IMR-90 (cell line): ENCODE results near the gene SHROOM4. TPM values are rescaled to one million over a fixed set of nuclear protein-coding genes. Genes with fewer than 3 reads are reported as not detected.

Experiments
- microRNA-seq, 2 experiments: library from miRNA; stranded (forward) in 1 of 2; unstranded in 1 of 2; fragments of 10-50 nt in 1 of 2; fragments of <30 nt in 1 of 2; gene quantifications in 1 of 2; microRNA quantifications in 1 of 2; one replicate each; pipeline versions ENCODE3 to v1.1.0; 2013 to 2020; ENCODE audit not compliant: insufficient read depth in 1 of 2, insufficient read length in 1 of 2, unreplicated experiment in 1 of 2
- polyA plus RNA-seq, 3 experiments: library from polyadenylated mRNA; depleted of rRNA; stranded (reverse); fragments of >200 nt; gene quantifications; 2 replicates each; pipeline ENCODE4 v1.2.3, GENCODE V29; 2012; ENCODE audit warnings: low replicate concordance in 1 of 3
- small RNA-seq, 5 experiments: library from RNA; depleted of rRNA; stranded (forward); fragments of <200 nt; gene quantifications; one replicate each; pipeline ENCODE3, GENCODE V24; 2012
- total RNA-seq: library from RNA; depleted of rRNA; stranded (reverse); fragments of >200 nt; gene quantifications from 2 replicates; pipeline ENCODE4 v1.2.3, GENCODE V29; 2012; rRNA removed

SHROOM4 gene
- total and polyA plus RNA-seq, 2 of the 4 experiments (the other 2 are of a cell fraction): 1.0 to 2.2 TPM

Small RNAs within 50 kb of the gene (microRNA-seq; reads per million reads assigned to microRNA genes)
- gene RNU6-935P (ENCODE audit: insufficient read depth, insufficient read length): not detected

Small RNAs within 50 kb of the gene (small RNA-seq; reads per million reads assigned to genes)
- gene RNU6-935P: 0 reads per million in 5 experiments

Other genes with a start within 250 kb of the SHROOM4 start
- not detected in 2 replicates for gene BMP15, start 96.5 kb upstream of the SHROOM4 start, total RNA-seq
- gene BMP15, start 96.5 kb upstream of the SHROOM4 start, polyA plus RNA-seq (2012; rRNA removed): not detected in 2 replicates